ENCODE data around the gene NRG3.
A peak's percentile ranks its signal among the peaks of the same experiment; 100 is the strongest.

The NRG3 gene

GRCh38 chr10:83012866-83013265, 1137.9 kb downstream of the NRG3 start:
- TF ChIP-seq, protein P1, sequence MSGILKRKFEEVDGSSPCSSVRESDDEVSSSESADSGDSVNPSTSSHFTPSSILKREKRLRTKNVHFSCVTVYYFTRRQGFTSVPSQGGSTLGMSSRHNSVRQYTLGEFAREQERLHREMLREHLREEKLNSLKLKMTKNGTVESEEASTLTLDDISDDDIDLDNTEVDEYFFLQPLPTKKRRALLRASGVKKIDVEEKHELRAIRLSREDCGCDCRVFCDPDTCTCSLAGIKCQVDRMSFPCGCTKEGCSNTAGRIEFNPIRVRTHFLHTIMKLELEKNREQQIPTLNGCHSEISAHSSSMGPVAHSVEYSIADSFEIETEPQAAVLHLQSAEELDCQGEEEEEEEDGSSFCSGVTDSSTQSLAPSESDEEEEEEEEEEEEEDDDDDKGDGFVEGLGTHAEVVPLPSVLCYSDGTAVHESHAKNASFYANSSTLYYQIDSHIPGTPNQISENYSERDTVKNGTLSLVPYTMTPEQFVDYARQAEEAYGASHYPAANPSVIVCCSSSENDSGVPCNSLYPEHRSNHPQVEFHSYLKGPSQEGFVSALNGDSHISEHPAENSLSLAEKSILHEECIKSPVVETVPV (CRISPR knock-in tag; IDR thresholded peaks at IDR 0.05), result no peak
- no peak for TF ChIP-seq ZNF565 (CRISPR knock-in tag; conservative IDR thresholded peaks at IDR 0.05; ENCODE audit: low read depth)
- TF ChIP-seq ZFP3 (CRISPR knock-in tag; IDR thresholded peaks at IDR 0.05), result no peak
- no peak for TF ChIP-seq TSHZ2 (CRISPR knock-in tag; IDR thresholded peaks at IDR 0.05)
- no peak for TF ChIP-seq RARB (CRISPR knock-in tag; IDR thresholded peaks at IDR 0.05)
- TF ChIP-seq BACH2 (CRISPR knock-in tag; IDR thresholded peaks at IDR 0.05; ENCODE audit: borderline replicate concordance), result no peak
- no peak for TF ChIP-seq PPARA (CRISPR knock-in tag; IDR thresholded peaks at IDR 0.05; ENCODE audit: borderline replicate concordance)
- TF ChIP-seq ZNF8 (CRISPR knock-in tag; IDR thresholded peaks at IDR 0.05), result no peak
- no peak for TF ChIP-seq ARNTL (CRISPR knock-in tag; IDR thresholded peaks at IDR 0.05; ENCODE audit: borderline replicate concordance, low read depth)
- TF ChIP-seq TCF4 (CRISPR knock-in tag; IDR thresholded peaks at IDR 0.05; ENCODE audit: borderline replicate concordance), result no peak
- no peak for TF ChIP-seq CSDC2 (CRISPR knock-in tag; IDR thresholded peaks at IDR 0.05)
- TF ChIP-seq OSR1 (CRISPR knock-in tag; IDR thresholded peaks at IDR 0.05), result no peak
- TF ChIP-seq ZFP30 (CRISPR knock-in tag; IDR thresholded peaks at IDR 0.05), result no peak
- no peak for TF ChIP-seq ISL1 (CRISPR knock-in tag; IDR thresholded peaks at IDR 0.05)
- TF ChIP-seq POU6F1 (CRISPR knock-in tag; IDR thresholded peaks at IDR 0.05; ENCODE audit: borderline replicate concordance, low read depth), result no peak
- TF ChIP-seq ZNF70 (CRISPR knock-in tag; IDR thresholded peaks at IDR 0.05), result no peak
- no peak for TF ChIP-seq TOX (CRISPR knock-in tag; IDR thresholded peaks at IDR 0.05; ENCODE audit: borderline replicate concordance)
- no peak for TF ChIP-seq SNAI2 (CRISPR knock-in tag; IDR thresholded peaks at IDR 0.05)
- no peak for TF ChIP-seq PATZ1 (CRISPR knock-in tag; IDR thresholded peaks at IDR 0.05; ENCODE audit: borderline replicate concordance)
- TF ChIP-seq ZC3H10 (CRISPR knock-in tag; IDR thresholded peaks at IDR 0.05), result no peak
- peak; percentile 100 for ATAC-seq

- no peak for ATAC-seq
- TF ChIP-seq TOX (CRISPR knock-in tag; IDR thresholded peaks at IDR 0.05; ENCODE audit: borderline replicate concordance), result no peak
- TF ChIP-seq ISL1 (CRISPR knock-in tag; IDR thresholded peaks at IDR 0.05), result peak; percentile 28; the same call in 1 of the 2 replicates
These were observed 1142.3 kb downstream of the NRG3 start for GRCh38 chr10:83017076-83017867.

DNA sequence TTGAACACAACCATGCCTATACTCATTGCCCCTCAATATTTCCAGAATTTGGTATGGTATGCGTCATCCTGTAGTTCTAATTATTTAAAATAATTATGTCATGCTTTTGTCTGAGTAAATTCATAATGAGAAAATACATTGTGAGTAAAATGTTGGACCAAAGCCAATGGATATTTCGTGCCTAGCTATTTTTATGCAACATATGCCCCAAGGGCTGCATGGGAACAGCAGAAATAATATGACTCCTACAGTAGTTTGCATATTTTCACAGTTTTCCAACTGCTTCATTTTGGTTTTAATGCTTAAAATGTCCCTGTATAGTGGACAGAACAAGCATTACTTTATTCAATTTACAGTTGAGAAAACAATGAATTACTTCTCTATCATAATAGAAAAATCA, 1148.7 kb downstream of the NRG3 start:
- TF ChIP-seq ISL1 (CRISPR knock-in tag; IDR thresholded peaks at IDR 0.05) (peak; percentile 44), ZC3H10 (CRISPR knock-in tag; IDR thresholded peaks at IDR 0.05) (no peak), BACH2 (CRISPR knock-in tag; IDR thresholded peaks at IDR 0.05; ENCODE audit: borderline replicate concordance) (no peak)
- ATAC-seq, result no peak
